Fibroblast of the aortic adventitia (primary cell): ENCODE data around the gene SWAP70. TPM values are rescaled to one million over a fixed set of nuclear protein-coding genes. Genes with fewer than 3 reads are reported as not detected.
"Not testable (repeated sequence)": the region's sequence is repeated elsewhere in the genome, so short reads cannot be mapped to it uniquely, and the experiment has no call there.

ENCODE experiments used
- DNase-seq: peaks from one replicate; pipeline ENCODE4 v3.0.0-alpha.2; 2010; ENCODE audit warnings: low read depth
- H3K4me3 ChIP-seq: 2 replicates; pipeline ENCODE4 v1.5.1; 2011; ENCODE audit warnings: low read depth, mild to moderate bottlenecking, control low read depth, low read length, moderate library complexity
- total RNA-seq: library from RNA; depleted of rRNA; stranded (reverse); fragments of >200 nt; gene quantifications from 2 replicates; pipeline ENCODE4 v1.2.3, GENCODE V29; 2012; ENCODE audit warnings: low replicate concordance
- TF ChIP-seq, protein P1 (sequence below): IDR thresholded peaks from 2 replicates; pipeline ENCODE4 v1.5.1; 2011; ENCODE audit warnings: mild to moderate bottlenecking, low read length, control low read depth, inconsistent platforms; ENCODE audit not compliant: insufficient read depth

The SWAP70 gene
- total RNA-seq, 1 donor: 44.4 TPM

- peak; percentile 41 for DNase-seq
- TF ChIP-seq, protein P1, sequence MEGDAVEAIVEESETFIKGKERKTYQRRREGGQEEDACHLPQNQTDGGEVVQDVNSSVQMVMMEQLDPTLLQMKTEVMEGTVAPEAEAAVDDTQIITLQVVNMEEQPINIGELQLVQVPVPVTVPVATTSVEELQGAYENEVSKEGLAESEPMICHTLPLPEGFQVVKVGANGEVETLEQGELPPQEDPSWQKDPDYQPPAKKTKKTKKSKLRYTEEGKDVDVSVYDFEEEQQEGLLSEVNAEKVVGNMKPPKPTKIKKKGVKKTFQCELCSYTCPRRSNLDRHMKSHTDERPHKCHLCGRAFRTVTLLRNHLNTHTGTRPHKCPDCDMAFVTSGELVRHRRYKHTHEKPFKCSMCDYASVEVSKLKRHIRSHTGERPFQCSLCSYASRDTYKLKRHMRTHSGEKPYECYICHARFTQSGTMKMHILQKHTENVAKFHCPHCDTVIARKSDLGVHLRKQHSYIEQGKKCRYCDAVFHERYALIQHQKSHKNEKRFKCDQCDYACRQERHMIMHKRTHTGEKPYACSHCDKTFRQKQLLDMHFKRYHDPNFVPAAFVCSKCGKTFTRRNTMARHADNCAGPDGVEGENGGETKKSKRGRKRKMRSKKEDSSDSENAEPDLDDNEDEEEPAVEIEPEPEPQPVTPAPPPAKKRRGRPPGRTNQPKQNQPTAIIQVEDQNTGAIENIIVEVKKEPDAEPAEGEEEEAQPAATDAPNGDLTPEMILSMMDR: no peak
- H3K4me3 ChIP-seq: no peak overlapping the region
Observed at GRCh38 chr11:9738116-9738515, 74.2 kb downstream of the SWAP70 start.

DNA sequence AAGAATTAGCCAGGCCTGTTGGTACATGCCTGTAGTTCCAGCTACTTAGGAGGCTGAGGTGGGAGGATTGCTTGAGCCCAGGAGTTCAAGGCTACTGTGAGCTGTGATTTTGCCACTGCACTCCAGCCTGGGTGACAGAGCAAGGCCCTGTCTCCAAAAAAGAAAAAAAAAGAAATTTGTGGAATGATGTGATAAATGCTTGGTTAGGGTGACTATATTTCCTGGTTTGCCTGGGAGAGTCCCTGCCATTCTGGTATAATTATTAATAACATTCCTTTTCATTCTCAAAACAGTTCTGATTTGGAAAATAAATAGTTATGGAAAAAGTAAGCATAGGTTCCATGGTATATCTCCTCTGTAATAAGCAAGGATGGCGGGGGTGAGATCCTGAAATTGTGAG, 74.8 kb downstream of the SWAP70 start:
- no peak overlapping the region for H3K4me3 ChIP-seq
- DNase-seq: no peak
- TF ChIP-seq, protein P1: no peak

DNA sequence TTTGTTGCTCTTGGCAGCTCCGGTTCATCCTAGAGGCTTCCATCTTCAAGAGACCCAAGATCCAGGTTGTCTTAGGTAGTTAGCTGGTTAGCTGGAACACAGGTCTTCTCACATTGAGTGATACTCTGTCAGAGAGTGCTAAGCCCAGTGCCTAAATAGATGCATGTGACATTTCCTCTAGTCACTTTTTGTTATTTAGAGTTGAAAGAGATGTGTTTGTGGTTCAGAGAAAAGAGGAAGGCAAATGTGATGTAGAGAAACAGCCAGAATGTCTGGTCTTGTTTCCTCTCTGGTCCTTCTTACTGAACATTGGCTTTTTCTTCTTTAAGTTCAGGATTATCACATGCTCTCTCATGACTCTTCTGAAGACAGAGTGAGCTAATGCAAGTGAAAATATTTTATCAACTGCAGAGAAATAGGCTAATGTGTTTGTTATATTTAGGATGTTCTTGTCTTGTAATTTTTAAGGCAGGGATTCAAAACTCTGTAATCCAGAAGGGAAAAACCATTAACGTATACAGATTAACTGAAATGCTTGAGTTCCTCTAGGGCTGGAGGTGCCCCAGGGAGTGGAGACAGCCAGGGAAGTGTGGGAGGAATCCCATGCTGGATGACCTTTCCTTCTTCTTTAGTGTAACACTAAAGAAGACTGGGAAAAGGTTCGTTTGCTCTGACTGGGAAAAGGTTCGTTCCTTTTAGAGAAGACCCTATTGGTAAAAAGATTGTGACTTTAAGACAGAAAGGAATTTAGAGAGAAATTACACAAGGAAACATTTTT, 75.4 kb downstream of the SWAP70 start:
- TF ChIP-seq, protein P1: no peak

DNA sequence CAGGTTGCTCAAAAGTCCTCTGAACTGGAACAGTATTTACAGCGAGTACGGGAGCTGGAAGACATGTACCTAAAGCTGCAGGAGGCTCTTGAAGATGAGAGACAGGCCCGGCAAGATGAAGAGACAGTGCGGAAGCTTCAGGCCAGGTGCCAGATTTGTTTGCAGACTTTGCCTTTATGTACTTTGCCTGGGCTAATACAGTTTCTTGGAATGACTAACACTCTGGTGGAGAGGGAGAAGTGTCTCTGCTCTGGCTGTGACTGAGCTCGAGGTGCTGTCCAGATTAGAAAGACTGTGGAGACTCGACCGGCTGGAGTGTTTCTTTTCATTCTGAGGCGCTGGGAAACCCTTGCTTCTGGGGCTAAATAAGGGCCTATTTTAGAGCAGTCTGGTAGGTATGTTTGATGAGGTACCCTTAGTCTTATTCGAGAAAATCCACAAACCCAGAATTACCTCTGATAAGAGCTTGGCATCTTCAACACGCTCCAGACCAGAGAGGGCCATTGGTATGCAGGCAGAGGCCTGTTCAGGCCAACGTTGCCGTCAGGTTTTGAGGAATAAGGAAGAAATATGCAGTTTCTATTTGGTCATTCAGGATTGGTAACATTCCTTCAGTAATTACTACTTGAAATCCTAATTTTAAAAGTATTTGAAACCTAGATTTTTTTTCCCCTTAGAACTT, 76.5 kb downstream of the SWAP70 start:
- DNase-seq: no peak
- H3K4me3 ChIP-seq: no peak overlapping the region
- TF ChIP-seq, protein P1: no peak

More for the DNA sequence above, 75.4 kb downstream of the SWAP70 start:
- DNase-seq: no peak
- no peak overlapping the region for H3K4me3 ChIP-seq

DNA sequence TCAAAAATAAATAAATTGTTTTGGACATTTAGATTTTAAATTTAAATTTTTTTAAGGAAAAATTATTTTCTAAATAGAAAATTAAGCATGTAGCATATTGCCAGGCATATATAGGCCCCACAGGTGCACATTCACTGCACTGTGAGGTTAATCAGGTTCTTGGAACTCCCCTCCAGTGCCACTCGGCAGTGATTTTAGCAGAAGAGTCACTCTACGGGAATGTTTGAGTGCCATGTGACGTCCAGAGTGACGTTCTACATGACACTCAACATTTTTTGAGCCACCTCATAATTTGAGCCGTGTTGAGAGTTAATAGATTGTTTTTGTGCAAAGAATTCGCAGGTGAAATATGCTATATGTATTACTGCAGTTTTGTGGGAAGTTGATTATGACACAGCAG, 77.4 kb downstream of the SWAP70 start:
- H3K4me3 ChIP-seq: no peak overlapping the region
- no peak for DNase-seq
- TF ChIP-seq, protein P1: no peak

DNA sequence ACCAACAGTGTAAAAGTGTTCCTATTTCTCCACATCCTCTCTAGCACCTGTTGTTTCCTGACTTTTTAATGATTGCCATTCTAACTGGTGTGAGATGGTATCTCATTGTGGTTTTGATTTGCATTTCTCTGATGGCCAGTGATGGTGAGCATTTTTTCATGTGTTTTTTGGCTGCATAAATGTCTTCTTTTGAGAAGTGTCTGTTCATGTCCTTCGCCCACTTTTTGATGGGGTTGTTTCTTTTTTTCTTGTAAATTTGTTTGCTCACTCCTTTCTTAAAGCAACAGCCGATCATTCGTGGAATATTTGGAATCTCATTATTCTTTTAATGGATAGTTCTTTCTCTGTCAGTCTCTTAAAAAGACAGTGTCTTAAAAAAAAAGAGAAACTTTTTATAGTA, 79.6 kb downstream of the SWAP70 start:
- H3K4me3 ChIP-seq, DNase-seq: not testable (repeated sequence)

- no peak for DNase-seq
- H3K4me3 ChIP-seq: no peak overlapping the region
- TF ChIP-seq, protein P1: no peak
Observed at GRCh38 chr11:9745411-9746211, 81.7 kb downstream of the SWAP70 start.
